AG04449 (cell line): Measurements from ENCODE around the gene TNNT2.

Experiments used
- CTCF ChIA-PET: fragments of 350-600 bp; formaldehyde crosslinking; extraction: SDS; loops from one replicate; lab custom pipeline; 2021; ENCODE audit warnings: antibody characterized with exemption; lab: Yijun Ruan, JAX
- POLR2A ChIA-PET: fragments of 400-600, 350-600 bp; formaldehyde crosslinking; extraction: SDS; loops from one replicate; lab custom pipeline; 2020; ENCODE audit warnings: antibody characterized with exemption, inconsistent platforms; lab: Yijun Ruan, JAX
- DNase-seq: peaks from one replicate; pipeline ENCODE4 v3.0.0-alpha.2; 2010; ENCODE audit warnings: low read depth, low spot score
- H3K4me3 ChIP-seq: 2 replicates; pipeline ENCODE4 v1.5.1; 2011; ENCODE audit warnings: low read depth, mild to moderate bottlenecking, control low read depth, low read length
- TF ChIP-seq, protein P1 (sequence below): IDR thresholded peaks from one replicate; pipeline ENCODE4 v1.5.1; 2011; ENCODE audit warnings: mild to moderate bottlenecking, moderate library complexity, low read length, control low read depth, inconsistent platforms; ENCODE audit not compliant: insufficient read depth; ENCODE audit errors: missing control alignments

Gene TNNT2

DNA sequence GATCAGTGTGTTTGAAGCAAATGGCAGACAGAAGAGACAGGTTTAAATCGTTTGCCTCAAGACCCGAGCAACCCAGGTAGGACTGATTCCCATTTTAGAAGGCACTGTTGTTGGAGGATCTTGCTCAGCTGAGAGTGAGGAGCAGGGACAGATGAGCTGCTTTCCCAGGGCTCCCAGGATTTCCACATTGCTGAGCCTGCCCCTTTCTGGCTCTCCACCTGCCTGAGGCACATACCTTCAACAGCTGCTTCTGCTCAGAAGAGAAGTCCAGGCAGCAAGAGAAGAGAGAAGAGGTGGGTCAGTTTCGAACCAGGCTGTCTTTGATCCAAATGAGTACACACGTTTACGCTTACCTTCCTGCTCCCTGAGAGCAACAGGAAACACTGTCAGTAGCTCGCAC lies 5.7 kb downstream of the TNNT2 start:
- no peak overlapping the region for H3K4me3 ChIP-seq
- ChIA-PET CTCF (interaction anchor here (1.6 to 7.2 kb wide), 6 partner anchors 10 to 141 kb away, joined by 4 to 68 read pairs (median 11); no protein-coding TSS in a partner anchor), POLR2A (no interaction called here)
- TF ChIP-seq, protein P1, sequence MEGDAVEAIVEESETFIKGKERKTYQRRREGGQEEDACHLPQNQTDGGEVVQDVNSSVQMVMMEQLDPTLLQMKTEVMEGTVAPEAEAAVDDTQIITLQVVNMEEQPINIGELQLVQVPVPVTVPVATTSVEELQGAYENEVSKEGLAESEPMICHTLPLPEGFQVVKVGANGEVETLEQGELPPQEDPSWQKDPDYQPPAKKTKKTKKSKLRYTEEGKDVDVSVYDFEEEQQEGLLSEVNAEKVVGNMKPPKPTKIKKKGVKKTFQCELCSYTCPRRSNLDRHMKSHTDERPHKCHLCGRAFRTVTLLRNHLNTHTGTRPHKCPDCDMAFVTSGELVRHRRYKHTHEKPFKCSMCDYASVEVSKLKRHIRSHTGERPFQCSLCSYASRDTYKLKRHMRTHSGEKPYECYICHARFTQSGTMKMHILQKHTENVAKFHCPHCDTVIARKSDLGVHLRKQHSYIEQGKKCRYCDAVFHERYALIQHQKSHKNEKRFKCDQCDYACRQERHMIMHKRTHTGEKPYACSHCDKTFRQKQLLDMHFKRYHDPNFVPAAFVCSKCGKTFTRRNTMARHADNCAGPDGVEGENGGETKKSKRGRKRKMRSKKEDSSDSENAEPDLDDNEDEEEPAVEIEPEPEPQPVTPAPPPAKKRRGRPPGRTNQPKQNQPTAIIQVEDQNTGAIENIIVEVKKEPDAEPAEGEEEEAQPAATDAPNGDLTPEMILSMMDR: no peak
- DNase-seq: no peak

- ChIA-PET POLR2A (no interaction called here), CTCF (interaction anchor here (1.6 to 7.2 kb wide), 6 partner anchors 9 to 142 kb away, joined by 4 to 68 read pairs (median 11); no protein-coding TSS in a partner anchor)
- TF ChIP-seq, protein P1: no peak
- no peak overlapping the region for H3K4me3 ChIP-seq
- DNase-seq: no peak
Observed at GRCh38 chr1:201371276-201371675, 6.2 kb downstream of the TNNT2 start.

GRCh38 chr1:201370500-201370899 lies 7.0 kb downstream of the TNNT2 start:
- ChIA-PET CTCF (interaction anchor here (1.8 to 7.2 kb wide), 3 partner anchors 9 to 116 kb away, joined by 10 to 68 read pairs (median 14); no protein-coding TSS in a partner anchor), POLR2A (no interaction called here)
- no peak overlapping the region for H3K4me3 ChIP-seq
- DNase-seq: no peak
- TF ChIP-seq, protein P1: no peak

GRCh38 chr1:201369209-201369608 lies 8.3 kb downstream of the TNNT2 start:
- POLR2A ChIA-PET: no interaction called here
- H3K4me3 ChIP-seq: no peak overlapping the region
- TF ChIP-seq, protein P1: no peak
- CTCF ChIA-PET: interaction anchor here (0.6 to 1.5 kb wide), 2 partner anchors 14 to 115 kb away, joined by 3 read pairs; no protein-coding TSS in a partner anchor
- DNase-seq: no peak

- H3K4me3 ChIP-seq: no peak overlapping the region
- ChIA-PET CTCF (interaction anchor here (1.1 to 11.7 kb wide), 7 partner anchors 10 to 114 kb away, joined by 3 to 349 read pairs (median 4); no protein-coding TSS in a partner anchor), POLR2A (no interaction called here)
- DNase-seq: no peak
- TF ChIP-seq, protein P1: no peak
Observed at GRCh38 chr1:201366696-201367095, 10.8 kb downstream of the TNNT2 start.

DNA sequence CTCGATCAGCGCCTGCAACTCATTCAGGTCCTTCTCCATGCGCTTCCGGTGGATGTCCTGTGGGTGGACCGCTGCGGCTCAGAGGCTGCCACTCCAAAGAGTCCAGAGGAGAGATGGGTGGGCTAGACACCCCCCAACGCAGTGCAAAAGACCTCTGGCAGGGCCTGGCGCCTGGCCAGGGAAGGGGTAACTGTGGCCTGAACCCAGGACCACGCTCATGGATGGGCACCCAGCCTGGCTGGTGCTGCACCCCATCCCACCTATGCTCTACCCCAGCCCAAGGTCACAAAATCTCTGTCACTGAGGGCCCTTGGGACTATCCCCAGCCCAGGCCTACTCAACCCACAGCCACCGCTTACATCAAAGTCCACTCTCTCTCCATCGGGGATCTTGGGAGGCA lies 12.2 kb downstream of the TNNT2 start:
- CTCF ChIA-PET: interaction anchor here (1.0 to 11.7 kb wide), 7 partner anchors 10 to 147 kb away, joined by 3 to 349 read pairs (median 13); no protein-coding TSS in a partner anchor
- DNase-seq: no peak
- no peak overlapping the region for H3K4me3 ChIP-seq
- TF ChIP-seq, protein P1: no peak
- POLR2A ChIA-PET: no interaction called here
